Measurements from ENCODE around the gene KAZALD1. TPM values are rescaled to one million over a fixed set of nuclear protein-coding genes. Genes with fewer than 3 reads are reported as not detected.

KAZALD1 gene
- 1 to 10 TPM in 1 of 6 experiments, under 1 TPM in 5; 0.22 to 1.1 (median 0.57) TPM for total RNA-seq
- long read RNA-seq: 0 reads

DNA sequence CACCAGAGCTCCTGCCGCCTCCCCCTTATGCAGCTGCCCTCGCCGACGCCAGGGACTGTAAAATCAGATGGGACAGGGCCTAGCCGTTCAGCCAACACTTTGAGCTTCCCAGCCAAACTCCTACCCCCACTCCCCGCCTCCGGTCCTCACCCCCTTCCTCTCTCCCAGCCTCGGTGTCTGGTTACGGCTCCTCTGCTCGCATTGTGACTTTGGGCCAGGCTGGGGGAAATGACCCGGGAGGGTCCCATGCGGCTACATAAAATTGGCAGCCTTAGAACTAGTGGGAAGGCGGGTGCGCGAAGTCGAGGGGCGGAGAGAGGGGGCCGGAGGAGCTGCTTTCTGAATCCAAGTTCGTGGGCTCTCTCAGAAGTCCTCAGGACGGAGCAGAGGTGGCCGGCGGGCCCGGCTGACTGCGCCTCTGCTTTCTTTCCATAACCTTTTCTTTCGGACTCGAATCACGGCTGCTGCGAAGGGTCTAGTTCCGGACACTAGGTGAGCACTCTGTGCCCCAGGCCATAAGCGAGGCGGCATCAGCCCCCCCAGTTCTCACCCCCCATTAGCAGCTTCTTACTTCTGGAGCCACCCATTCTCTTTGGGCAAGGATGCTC, at the start of gene KAZALD1:
TSS of gene KAZALD1 (plus strand) at position 366 of the 608 bp plus-strand sequence. CDS start 604 bp downstream, outside the sequence.
- Histone ChIP-seq H3K27ac (peak within 1 kb of the TSS; percentile 92 to 98 (median 96)), H3K36me3 (no peaks in the 10 kb centered on the region), H3K9me3 (no peaks in the 10 kb centered on the region), H3K27me3 (no peaks in the 10 kb centered on the region), H3K4me3 (peak within 1 kb of the TSS; percentile 60 to 84 (median 83)), H3K4me1 (peaks cover 0 to 26% (median 10%) of the 10 kb centered on the region in 4 donors)
- DNase-seq: peak in 1 of 3 donors; percentile 50
- no peak for TF ChIP-seq POLR2A (IDR thresholded peaks at IDR 0.05)
- TF ChIP-seq CTCF (IDR thresholded peaks at IDR 0.05): no peak
- intact Hi-C loops (cut with DNase I): no loop called here
- ATAC-seq: no peak
- 61% methylated on average over 14 of the region's 31 CpGs for WGBS (ENCODE audit: insufficient coverage, low coverage, low lambda C conversion rate, missing lambda C conversion rate)

GRCh38 chr10:101012525-101013364, 49.0 kb upstream of the KAZALD1 start:
- TF ChIP-seq CTCF (IDR thresholded peaks at IDR 0.05) (peak; percentile 84 to 90 (median 88)), POLR2A (IDR thresholded peaks at IDR 0.05) (no peak)
- Histone ChIP-seq H3K9me3 (no peaks in the 10 kb centered on the region), H3K4me1 (peaks cover 0 to 5% (median 2%) of the 10 kb centered on the region in 4 donors), H3K27ac (no peak overlapping the region), H3K4me3 (no peak overlapping the region), H3K27me3 (no peaks in the 10 kb centered on the region), H3K36me3 (no peaks in the 10 kb centered on the region)
- peak; percentile 87 to 90 (median 90) for ATAC-seq
- WGBS (ENCODE audit: insufficient coverage, low coverage, low lambda C conversion rate, missing lambda C conversion rate): 17% methylated on average over 12 of the region's 14 CpGs
- DNase-seq: peak; percentile 83 to 85 (median 83)
- intact Hi-C loops (cut with DNase I): no loop called here

DNA sequence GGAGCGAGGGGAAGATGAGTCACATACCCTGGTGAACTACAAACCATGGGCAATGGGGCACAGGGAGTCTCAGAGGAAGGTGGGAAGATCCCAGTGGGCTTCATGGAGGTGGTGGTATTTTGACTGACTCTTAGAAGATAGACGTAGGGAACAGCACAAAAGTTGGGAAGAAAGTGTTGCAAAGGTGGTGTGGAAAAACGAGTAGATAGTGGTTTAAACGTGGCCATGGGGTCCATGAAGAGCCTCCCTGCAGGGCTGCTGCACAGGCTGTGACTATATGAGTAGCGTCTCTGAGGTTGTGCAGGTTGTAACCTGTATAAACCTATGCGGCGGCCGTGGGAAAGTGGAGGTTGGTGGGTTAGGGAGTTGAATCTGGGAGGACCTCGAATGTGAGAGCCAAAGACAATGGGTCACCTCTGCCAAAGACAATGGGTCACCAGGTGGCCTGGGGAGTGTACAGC, 48.4 kb upstream of the KAZALD1 start:
- WGBS (ENCODE audit: insufficient coverage, low coverage, low lambda C conversion rate, missing lambda C conversion rate): 25% methylated on average over 6 of the region's 9 CpGs
- ATAC-seq (no peak), DNase-seq (no peak)
- intact Hi-C loops (cut with DNase I): no loop called here
- H3K27me3 ChIP-seq: no peaks in the 10 kb centered on the region
- H3K36me3 ChIP-seq: no peaks in the 10 kb centered on the region
- H3K4me1 ChIP-seq: peaks cover 0 to 5% (median 2%) of the 10 kb centered on the region in 4 donors
- no peak overlapping the region for H3K27ac ChIP-seq
- no peak overlapping the region for H3K4me3 ChIP-seq
- TF ChIP-seq CTCF (IDR thresholded peaks at IDR 0.05): no peak
- TF ChIP-seq POLR2A (IDR thresholded peaks at IDR 0.05): no peak
- no peaks in the 10 kb centered on the region for H3K9me3 ChIP-seq

GRCh38 chr10:101014230-101014884, 47.4 kb upstream of the KAZALD1 start:
- ATAC-seq: peak; percentile 77 to 85 (median 82)
- no peaks in the 10 kb centered on the region for H3K36me3 ChIP-seq
- peak; percentile 85 to 89 (median 88) for TF ChIP-seq CTCF (IDR thresholded peaks at IDR 0.05)
- no peak for TF ChIP-seq POLR2A (IDR thresholded peaks at IDR 0.05)
- DNase-seq: peak; percentile 73 to 79 (median 77)
- H3K9me3 ChIP-seq: no peaks in the 10 kb centered on the region
- H3K4me1 ChIP-seq: peaks cover 0 to 8% (median 2%) of the 10 kb centered on the region in 4 donors
- intact Hi-C loops (cut with DNase I): no loop called here
- no peak overlapping the region for H3K27ac ChIP-seq
- WGBS (ENCODE audit: insufficient coverage, low coverage, low lambda C conversion rate, missing lambda C conversion rate): 0% methylated on average over 7 of the region's 11 CpGs
- no peaks in the 10 kb centered on the region for H3K27me3 ChIP-seq
- no peak overlapping the region for H3K4me3 ChIP-seq
